ENCODE data around the gene MLLT3.

MLLT3 gene

DNA sequence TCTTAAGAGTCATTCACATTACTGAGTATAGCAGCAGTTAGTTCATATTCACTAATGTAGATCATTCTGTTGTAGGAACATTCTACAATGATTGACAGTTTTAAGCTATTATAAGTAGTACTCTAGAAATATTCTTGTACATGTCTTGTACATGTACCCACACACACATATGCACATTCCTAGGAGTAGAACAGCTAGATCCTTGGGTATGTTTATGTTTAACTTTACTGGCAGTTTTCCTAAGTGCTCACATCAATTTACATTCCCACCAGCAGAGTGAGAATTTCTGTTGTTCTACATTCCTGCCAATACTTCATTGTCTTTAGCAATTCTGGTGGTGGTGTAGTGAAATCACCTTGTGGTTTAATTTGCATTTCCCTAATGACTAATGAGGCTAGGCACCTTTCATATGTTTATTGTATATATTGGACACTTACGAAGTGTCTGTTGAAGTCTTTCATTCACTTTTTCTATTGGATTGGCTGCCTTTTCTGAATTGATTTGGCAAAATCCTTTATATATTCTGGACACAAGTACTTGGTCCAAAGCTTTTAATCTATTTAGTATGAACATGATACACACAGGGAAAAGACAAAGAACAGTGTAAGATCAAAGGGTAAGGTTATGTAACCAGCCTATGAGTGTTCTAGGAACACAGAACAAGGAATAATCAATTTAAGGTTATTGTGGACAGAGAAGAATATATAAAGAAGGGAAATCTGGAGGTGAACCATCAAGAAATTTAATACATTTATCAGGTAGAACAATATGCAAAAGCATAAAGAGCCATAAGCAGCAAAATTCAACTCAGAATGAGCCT, 95.6 kb downstream of the MLLT3 start:
- Histone ChIP-seq H2AFZ (ENCODE audit: low read depth, low read length) (no peak overlapping the region), H3K4me1 (ENCODE audit: insufficient read depth, low read length) (peaks cover 23% of the 10 kb centered on the region), H3K4me3 (ENCODE audit: low read depth in 1 of 2, low read length in 2 of 2) (no peak overlapping the region), H3K9ac (ENCODE audit: low read depth, low read length) (no peak overlapping the region), H4K20me1 (ENCODE audit: insufficient read depth, low read length) (peaks cover 7% of the 10 kb centered on the region; the same call in 1 of the 2 replicates), H3K9me3 (ENCODE audit: insufficient read depth, low read length, severe bottlenecking) (no peaks in the 10 kb centered on the region), H3K79me2 (ENCODE audit: insufficient read depth, low read length) (peaks cover 76% of the 10 kb centered on the region), H3K27ac (ENCODE audit: low read length) (no peak overlapping the region), H3K36me3 (ENCODE audit: insufficient read depth, low read length) (no peaks in the 10 kb centered on the region), H3K27me3 (ENCODE audit: insufficient read depth, low read length, poor library complexity) (no peaks in the 10 kb centered on the region), H3K4me2 (ENCODE audit: insufficient read depth, low read length) (no peak overlapping the region)
- DNase-seq: no peak
- ATAC-seq (ENCODE audit: insufficient read depth, low read depth): no peak
- TF ChIP-seq CTCF (IDR thresholded peaks at IDR 0.05; ENCODE audit: borderline replicate concordance, extremely low read depth, low read length, poor library complexity, severe bottlenecking): no peak
- TF ChIP-seq EZH2 (IDR thresholded peaks at IDR 0.05; ENCODE audit: borderline replicate concordance, low read depth, low read length, severe bottlenecking): no peak

DNA sequence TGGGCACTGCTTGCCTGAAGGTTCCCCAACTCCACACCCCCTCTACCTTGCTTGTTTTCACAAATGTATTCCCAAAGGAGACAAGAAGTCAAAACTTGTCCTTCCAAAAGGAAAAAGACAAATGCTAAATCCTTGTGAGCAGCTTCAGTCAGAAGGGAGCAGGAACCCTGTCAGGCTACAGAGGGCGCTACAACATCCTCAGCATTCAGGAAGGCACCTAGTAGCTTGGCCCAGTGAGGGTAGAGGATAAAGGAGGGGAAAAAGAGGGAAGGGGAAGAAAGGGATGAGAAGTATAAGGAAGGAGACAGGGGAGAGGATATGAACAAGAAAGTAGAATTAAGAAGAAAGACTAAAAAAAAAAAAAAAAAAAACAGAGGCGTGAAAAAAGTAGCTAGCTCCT, 97.5 kb downstream of the MLLT3 start:
- H3K27ac ChIP-seq (ENCODE audit: low read length): no peak overlapping the region
- no peak for TF ChIP-seq EZH2 (IDR thresholded peaks at IDR 0.05; ENCODE audit: borderline replicate concordance, low read depth, low read length, severe bottlenecking)
- peak; percentile 56 for TF ChIP-seq CTCF (IDR thresholded peaks at IDR 0.05; ENCODE audit: borderline replicate concordance, extremely low read depth, low read length, poor library complexity, severe bottlenecking)
- peaks cover 23% of the 10 kb centered on the region for H3K4me1 ChIP-seq (ENCODE audit: insufficient read depth, low read length)
- H3K36me3 ChIP-seq (ENCODE audit: insufficient read depth, low read length): no peaks in the 10 kb centered on the region
- peaks cover 7% of the 10 kb centered on the region; the same call in 1 of the 2 replicates for H4K20me1 ChIP-seq (ENCODE audit: insufficient read depth, low read length)
- H2AFZ ChIP-seq (ENCODE audit: low read depth, low read length): no peak overlapping the region
- no peaks in the 10 kb centered on the region for H3K9me3 ChIP-seq (ENCODE audit: insufficient read depth, low read length, severe bottlenecking)
- ATAC-seq (ENCODE audit: insufficient read depth, low read depth) (no peak), DNase-seq (no peak)
- no peak overlapping the region for H3K4me2 ChIP-seq (ENCODE audit: insufficient read depth, low read length)
- H3K27me3 ChIP-seq (ENCODE audit: insufficient read depth, low read length, poor library complexity): no peaks in the 10 kb centered on the region
- H3K79me2 ChIP-seq (ENCODE audit: insufficient read depth, low read length): peaks cover 80% of the 10 kb centered on the region
- H3K9ac ChIP-seq (ENCODE audit: low read depth, low read length): no peak overlapping the region
- no peak overlapping the region for H3K4me3 ChIP-seq (ENCODE audit: low read depth in 1 of 2, low read length in 2 of 2)

GRCh38 chr9:20518737-20519136, 103.6 kb downstream of the MLLT3 start:
- Histone ChIP-seq H4K20me1 (ENCODE audit: insufficient read depth, low read length) (no peaks in the 10 kb centered on the region; the same call in 1 of the 2 replicates), H3K79me2 (ENCODE audit: insufficient read depth, low read length) (peaks cover 87% of the 10 kb centered on the region), H3K9ac (ENCODE audit: low read depth, low read length) (no peak overlapping the region), H2AFZ (ENCODE audit: low read depth, low read length) (no peak overlapping the region), H3K9me3 (ENCODE audit: insufficient read depth, low read length, severe bottlenecking) (no peaks in the 10 kb centered on the region), H3K4me3 (ENCODE audit: low read depth in 1 of 2, low read length in 2 of 2) (no peak overlapping the region), H3K27me3 (ENCODE audit: insufficient read depth, low read length, poor library complexity) (no peaks in the 10 kb centered on the region), H3K36me3 (ENCODE audit: insufficient read depth, low read length) (no peaks in the 10 kb centered on the region), H3K4me1 (ENCODE audit: insufficient read depth, low read length) (peaks cover 35% of the 10 kb centered on the region), H3K4me2 (ENCODE audit: insufficient read depth, low read length) (no peak overlapping the region), H3K27ac (ENCODE audit: low read length) (no peak overlapping the region)
- ATAC-seq (ENCODE audit: insufficient read depth, low read depth) (no peak), DNase-seq (no peak)
- TF ChIP-seq CTCF (IDR thresholded peaks at IDR 0.05; ENCODE audit: borderline replicate concordance, extremely low read depth, low read length, poor library complexity, severe bottlenecking) (no peak), EZH2 (IDR thresholded peaks at IDR 0.05; ENCODE audit: borderline replicate concordance, low read depth, low read length, severe bottlenecking) (no peak)

Data from DND-41 (cell line).